Measurements from ENCODE around the gene RAC3.

DNA sequence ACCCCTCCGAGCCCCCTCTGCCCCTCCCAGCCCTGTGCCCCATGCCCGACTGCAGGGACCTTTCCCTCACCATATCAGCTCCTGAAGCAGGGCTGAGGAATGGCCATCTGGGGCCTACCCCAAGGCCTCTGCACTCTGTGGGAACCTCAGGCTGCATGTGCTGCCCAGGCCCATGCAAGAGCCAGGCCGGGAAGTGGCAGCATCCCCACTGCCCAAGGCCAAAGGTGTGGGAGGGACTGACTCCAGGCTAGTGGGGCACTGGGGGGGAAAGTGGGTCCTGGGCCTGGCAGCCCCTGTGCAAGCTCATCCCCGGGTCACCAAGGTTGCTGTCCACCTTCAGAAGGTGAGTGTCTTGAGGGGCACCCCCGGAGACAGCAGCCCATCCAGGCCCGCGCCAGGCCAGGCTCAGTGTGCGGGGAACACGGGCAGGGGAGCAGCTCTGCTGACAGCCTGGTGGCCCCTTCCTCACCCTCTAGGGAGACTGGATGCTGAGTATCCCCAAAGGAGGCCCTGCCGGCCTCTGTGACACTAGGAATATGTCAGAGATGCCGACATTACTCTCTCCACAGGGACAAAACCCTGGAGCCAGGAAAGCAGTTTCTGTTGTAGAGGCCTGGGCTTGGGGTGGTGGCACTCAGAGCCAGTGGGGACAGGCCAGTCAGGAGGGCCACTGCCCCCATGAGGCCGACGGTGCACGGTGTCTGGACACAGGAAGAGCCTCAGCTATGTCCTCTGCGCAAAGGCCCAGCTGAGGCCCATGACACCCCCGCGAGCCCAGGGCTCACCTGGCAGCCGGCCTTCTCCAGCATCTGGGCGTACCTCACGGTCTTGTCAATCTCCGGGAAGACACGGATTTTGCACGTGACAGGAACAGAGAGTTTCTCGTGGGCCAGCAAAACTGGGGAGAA, 30.9 kb downstream of the RAC3 start:
- no peak for TF ChIP-seq YY1 (IDR thresholded peaks at IDR 0.05; ENCODE audit: low read depth)
- TF ChIP-seq, protein P1, sequence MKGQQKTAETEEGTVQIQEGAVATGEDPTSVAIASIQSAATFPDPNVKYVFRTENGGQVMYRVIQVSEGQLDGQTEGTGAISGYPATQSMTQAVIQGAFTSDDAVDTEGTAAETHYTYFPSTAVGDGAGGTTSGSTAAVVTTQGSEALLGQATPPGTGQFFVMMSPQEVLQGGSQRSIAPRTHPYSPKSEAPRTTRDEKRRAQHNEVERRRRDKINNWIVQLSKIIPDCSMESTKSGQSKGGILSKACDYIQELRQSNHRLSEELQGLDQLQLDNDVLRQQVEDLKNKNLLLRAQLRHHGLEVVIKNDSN (IDR thresholded peaks at IDR 0.05), result no peak
- no peak for TF ChIP-seq EP300 (IDR thresholded peaks at IDR 0.05; ENCODE audit: borderline replicate concordance)
- TF ChIP-seq CEBPB (IDR thresholded peaks at IDR 0.05), result no peak
- no peak for TF ChIP-seq RAD21 (IDR thresholded peaks at IDR 0.05; ENCODE audit: low read depth)
